GM19043 (cell line): ENCODE measurements around the gene METRNL.
"Not testable (repeated sequence)": the region's sequence is repeated elsewhere in the genome, so short reads cannot be mapped to it uniquely, and the experiment has no call there.

Experiments used
- ATAC-seq: cut with Tn5 transposase; IDR thresholded peaks from one replicate; pipeline ENCODE4 v1.9.1; 2021; ENCODE audit warnings: low read depth; ENCODE audit not compliant: unreplicated experiment

METRNL gene

GRCh38 chr17:83118071-83118841 lies 38.8 kb downstream of the METRNL start:
- ATAC-seq, result no peak

- peak; percentile 88 for ATAC-seq
Measured at GRCh38 chr17:83119987-83120864, 40.8 kb downstream of the METRNL start.

DNA sequence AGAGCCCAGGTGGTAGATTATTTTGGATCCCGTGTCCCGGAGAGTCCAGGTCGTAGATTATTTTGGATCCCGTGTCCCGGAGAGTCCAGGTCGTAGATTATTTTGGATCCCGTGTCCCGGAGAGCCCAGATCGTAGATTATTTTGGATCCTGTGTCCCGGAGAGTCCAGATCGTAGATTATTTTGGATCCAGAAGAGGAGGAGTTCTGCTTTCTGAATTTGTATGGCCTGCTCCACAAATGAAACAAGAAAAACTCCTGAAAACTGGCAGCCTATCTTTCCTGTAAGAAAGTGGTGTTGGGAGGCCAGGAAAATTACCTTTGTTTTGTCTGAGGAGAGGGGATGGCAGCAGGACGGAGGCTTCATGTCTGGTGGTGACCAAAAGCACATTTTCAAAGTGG lies 42.1 kb downstream of the METRNL start:
- not testable (repeated sequence) for ATAC-seq

DNA sequence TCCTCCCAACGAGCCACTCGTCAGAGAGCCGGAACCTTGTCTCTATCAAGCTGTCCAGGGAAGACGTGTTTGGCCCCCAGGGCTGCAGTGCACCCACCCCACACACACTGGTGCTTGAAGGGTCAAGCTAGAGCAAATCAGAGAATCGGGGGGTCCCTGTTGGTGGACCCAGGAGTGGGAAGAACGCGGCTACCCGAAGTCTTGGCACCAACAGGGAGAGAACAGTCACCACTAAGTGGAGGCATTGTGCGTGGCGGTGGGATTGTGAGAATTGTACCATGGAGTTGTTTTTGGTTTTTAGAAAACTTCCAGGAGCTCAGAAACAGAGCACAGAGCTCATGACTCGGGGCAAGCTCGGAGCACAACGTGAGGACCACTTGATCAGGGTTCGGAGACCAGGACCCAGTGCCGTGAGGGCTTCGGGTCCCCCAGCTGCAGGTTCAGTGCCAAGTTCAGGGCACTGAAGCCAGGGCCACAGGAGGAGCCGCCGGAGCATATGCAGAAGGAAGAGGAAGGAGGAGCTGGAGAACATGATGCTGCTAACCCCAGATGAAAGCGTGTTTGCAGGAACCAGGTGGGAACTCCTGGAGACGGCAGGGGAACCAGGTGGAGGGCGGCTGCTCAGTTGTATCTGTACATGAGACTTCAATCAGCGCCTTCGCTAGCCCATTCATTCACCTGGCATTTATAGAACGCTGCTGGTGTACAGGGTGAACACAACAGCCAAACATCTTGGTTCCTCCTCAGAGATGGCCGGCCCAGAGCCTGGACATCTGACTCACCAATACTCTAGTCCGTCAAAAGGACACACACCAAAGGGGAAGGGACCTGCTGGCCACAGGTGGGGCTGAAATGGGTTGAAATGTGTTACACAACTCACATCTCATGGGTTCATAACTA lies 42.8 kb downstream of the METRNL start:
- no peak for ATAC-seq

- ATAC-seq, result no peak
Measured at GRCh38 chr17:83122834-83123233, 43.4 kb downstream of the METRNL start.

DNA sequence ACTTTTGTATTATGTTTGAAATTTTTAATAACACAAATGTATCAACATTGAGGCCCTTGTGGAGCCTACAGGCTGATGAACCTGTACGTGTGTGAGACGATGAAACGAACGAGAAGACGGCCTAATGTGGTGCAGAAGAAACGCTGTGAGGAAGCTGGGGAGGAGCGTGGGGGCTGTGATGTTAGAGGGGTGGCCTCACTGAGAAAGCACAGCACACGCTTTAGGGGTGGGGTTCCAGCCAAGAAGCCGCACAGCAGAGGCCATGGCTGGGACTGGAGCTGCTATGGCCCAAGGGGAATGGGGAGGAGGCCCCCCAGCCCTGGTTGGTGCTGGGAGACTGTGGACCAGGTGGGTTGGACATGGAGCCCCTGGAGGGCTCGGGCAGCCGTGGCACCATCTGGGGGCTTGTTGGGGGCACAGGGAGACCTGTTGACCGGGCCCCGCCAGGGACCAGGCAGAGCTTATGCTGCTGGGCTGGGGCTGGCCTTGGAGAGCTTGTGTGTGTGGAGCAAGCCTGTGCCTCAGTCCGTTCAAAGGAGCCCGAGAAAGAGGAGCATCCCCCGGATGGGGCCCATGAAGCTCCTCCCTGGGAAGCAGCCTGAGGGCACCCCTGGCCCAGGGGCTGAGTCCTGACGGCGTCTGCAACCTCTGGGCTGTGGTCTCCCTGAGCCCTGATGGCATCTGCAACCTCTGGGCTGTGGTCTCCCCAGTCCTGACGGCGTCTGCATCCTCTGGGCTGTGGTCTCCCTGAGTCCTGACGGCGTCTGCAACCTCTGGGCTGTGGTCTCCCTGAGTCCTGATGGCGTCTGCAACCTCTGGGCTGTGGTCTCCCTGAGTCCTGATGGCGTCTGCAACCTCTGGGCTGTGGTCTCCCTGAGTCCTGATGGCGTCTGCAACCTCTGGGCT lies 44.7 kb downstream of the METRNL start:
- no peak for ATAC-seq

GRCh38 chr17:83124871-83125514 lies 45.6 kb downstream of the METRNL start:
- ATAC-seq, result no peak

DNA sequence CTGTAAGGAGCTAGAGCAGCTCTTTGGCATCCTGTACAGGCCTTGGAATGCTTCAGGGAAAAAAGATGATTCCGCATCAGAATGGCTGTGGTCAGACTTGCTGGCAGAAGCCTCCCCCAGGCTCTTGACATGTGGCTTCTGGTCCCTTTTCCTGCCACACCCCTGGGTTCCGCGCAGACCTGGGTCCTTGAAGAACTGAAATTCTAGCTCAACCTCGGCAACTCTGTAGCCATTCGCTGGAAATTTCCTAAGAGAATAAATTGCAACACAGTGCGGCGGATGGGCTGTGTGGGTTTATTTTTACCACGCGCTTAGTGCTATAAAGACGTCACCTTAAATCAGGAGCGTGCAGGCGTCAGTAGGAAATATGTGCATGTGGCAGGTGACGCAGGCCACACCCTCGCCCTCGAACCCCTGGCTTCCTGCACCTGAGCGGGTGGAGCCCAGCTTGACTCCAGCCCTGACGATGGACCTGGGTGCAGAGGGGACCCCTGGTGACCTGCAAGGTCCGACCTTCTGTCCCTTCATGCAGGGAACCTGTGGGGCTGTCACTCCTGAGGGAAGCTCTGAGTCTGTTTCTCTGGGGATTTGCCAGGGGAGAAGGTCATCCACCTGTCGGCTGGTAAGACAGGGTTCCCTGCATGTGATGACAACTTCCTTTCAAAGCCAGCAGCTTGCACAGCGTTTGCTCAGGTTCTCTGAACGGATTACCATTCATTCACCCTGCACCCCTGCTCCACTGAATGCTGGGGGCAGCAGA lies 46.3 kb downstream of the METRNL start:
- no peak for ATAC-seq

DNA sequence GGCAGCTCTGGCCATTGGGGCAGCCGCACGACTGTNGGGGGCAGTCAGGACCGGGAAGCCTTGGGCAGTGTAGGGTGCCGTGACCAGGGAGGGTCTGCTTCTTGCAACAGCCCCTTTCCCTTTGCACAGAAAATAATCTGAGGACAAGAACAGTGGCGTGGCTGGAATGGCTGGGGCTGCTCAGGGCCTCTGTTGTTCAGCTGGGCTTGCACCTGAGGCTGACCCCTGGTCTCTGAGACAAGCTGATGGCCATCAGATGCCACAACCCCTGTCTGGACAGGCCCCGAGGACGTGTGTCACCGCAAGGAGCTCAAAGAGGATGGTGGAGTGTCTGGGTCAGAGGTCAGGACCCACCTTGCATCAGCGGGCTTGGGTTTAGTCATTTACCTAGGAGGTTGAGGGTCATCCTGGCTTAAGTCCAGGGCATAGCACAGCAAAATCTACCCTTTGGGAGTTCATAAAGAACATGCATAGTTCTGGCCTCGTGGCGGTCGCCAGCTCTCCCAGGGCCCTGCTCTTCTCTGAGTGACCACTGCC lies 46.9 kb downstream of the METRNL start:
- ATAC-seq, result no peak

DNA sequence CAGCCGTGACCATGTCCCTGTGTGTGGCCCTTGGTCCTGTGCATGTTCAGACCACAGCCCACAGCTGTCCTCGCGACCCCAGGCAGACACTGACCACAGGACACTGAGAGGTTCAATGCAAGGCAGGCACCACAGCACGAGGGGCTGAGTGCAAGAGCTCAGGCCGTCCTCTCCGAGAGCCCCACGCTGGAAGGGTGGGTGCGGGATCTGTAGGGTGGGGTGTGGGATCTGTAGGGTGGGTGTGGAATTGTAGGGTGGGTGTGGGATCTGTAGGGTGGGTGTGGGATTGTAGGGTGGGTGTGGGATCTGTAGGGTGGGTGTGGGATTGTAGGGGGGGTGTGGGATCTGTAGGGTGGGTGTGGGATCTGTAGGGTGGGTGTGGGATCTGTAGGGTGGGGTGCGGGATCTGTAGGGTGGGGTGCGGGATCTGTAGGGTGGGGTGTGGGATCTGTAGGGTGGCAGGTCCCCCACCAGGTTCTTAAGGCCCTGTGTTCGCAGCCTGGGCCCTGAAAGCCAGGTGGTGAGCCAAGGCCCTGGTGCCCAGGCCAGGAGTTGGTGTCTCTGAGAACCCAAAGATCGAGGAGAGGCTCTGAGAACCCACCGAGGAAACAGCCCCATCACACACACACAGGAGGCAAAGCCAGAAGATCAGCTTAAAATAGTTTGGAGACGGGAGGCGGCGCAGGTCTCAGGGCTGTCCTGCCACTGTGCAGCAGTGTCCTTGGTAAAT lies 48.2 kb downstream of the METRNL start:
- ATAC-seq, result no peak

DNA sequence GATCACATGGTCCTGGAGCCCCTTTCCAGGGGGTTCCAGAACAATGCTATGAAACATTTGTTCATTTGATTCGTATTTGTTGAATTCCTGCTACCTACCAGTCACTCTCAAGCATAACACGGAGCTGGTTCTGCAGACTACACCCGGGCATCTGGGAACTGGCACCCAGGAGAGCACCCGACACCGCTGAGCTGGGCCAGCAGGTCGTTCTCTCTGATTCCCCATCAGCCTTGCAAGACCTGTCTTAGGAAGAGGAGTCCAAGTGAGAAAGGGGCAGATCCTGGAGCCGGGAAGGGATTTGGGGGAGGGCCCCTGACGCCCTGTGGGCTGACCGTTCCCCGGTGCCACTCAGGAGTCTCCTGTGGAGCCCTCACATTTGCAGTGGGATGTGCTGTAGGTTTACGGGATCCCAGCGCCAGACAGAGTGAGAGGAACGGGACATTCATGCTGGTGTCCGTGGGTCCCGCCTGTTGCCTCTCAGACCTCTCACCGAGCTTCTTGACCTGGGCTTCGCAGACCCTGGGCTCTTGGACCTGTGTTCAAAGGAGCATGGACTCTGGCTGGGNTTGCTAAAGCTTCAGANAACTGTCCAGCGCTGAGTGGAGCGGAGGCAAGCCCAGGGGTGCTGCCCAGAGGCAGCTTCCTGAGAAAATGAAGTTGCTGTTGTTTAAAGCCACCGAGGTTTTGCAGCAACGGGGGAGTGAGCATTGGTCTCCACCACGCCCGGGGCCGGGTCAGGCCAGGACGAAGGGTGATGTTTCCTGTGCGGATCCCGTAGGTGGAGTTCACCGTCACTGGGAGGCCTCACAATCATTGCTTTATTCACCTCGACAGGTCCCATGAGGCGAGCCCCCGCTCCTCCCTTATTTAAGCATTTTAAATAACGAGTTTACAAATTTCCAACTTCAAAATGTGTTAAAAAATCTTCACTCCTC lies 49.2 kb downstream of the METRNL start:
- ATAC-seq, result no peak

DNA sequence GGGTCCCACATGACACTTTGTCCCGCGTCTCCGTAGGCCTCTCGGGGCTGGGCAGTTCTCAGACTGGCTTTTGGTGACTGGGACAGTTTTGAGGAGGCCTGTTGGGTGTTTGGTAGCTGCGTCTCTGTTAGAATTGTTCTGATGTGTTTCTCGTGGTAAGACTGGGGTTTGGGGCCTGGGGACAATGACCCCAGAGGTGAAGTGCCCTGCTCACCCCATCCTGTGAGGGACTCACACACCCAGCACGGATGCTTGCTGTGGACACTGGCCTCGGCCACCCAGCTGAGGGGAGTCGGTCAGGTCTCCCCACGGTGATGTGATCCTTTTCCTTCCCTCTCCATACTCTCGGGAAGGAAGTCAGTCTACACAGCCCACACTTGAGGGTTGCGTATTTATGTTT lies 50.3 kb downstream of the METRNL start:
- no peak for ATAC-seq

DNA sequence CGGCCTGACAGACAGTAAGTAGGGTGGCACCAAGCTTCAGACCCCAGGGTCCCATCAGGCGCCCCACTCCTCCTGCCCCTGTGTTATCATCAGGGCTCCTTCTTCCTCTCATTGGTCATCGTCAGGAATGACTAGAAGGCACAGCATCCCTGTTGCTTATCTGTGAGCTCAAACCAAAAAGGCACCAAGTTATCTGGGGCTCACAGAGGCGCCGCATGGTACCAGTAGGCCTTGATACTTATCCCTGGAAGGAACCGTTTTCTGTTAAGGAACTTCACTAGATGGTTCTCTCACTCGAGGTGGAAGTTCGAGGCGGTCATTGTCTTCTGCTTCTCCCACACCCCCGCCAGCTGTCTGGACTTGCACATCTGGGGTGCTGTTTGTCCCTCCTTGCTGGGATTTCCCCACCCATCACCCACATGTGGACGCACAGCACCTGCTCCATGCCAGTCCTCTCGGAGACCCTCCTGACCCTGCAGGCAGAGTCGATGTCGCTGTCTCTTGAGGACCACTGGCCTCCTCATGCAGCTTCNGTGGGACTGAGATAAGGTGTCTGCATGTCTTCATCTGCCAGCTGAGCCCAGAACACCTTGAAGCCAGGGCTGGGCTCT lies 52.1 kb downstream of the METRNL start:
- no peak for ATAC-seq

DNA sequence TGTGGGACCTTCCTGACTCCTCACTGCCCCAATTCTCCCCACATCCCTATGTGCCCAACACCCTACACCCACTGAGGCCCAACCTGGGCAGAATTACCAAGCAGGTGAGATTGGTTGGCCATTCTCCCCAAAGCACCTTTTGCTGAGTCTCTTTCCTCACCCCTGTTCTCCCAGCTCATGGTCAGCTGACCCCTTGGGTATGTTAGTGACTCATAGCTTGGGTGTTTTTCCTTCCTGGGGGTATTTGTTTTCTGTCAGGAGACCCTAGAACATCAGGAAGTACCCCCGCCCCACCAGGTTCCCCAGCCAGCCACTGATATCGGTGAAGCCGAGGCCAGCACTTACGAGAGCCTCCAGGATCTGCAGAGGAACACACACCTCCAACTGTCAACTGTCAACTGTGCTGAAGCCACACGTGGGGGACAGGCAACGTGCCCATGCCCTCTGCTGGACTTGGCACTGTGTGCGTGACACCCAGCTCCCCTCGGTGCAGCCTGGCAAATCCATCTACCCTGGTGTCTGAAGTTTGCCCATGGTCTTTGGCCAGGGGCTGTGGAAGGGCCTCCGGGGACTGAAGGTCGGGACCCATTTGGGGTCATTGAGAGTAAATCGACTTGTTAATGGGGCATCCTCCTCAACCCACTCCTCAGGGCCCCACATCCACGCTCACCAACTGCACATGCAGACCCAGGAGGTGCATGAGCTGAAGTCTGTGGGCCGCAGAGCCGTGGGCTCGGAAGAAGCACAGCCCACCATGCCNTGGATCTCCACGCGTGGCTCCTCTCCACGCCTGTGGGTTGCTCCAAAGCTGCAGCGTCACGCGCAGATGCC lies 53.1 kb downstream of the METRNL start:
- ATAC-seq, result no peak
